Suprapubic skin (tissue), 4 donors: ENCODE data around the gene CD1D.

Experiments used
- CTCF ChIP-seq, 2 donors: fragments of 200-600 bp in 1 of 2; fragments of 450-650 bp in 1 of 2; sonication (generic) in 1 of 2; IDR thresholded peaks; one replicate each; pipeline ENCODE4 v1.5.1; 2016 to 2019; ENCODE audit warnings: antibody characterized with exemption in 2 of 2, mild to moderate bottlenecking in 1 of 2, moderate library complexity in 1 of 2
- POLR2A ChIP-seq, 2 donors: fragments of 450-650 bp; IDR thresholded peaks; one replicate each; pipeline ENCODE4 v1.6.1; 2017; ENCODE audit warnings: antibody characterized with exemption in 2 of 2, mild to moderate bottlenecking in 2 of 2, moderate library complexity in 2 of 2
- POLR2AphosphoS5 ChIP-seq, 3 donors: sonication (generic); formaldehyde crosslinking; IDR thresholded peaks; one replicate each; pipeline ENCODE4 v1.6.1; 2017; ENCODE audit warnings: antibody characterized with exemption in 3 of 3

- TF ChIP-seq CTCF (IDR thresholded peaks at IDR 0.05) (no peak), POLR2A (IDR thresholded peaks at IDR 0.05) (no peak), POLR2AphosphoS5 (IDR thresholded peaks at IDR 0.05) (no peak)
Measured at GRCh38 chr1:158188611-158189010, 7.9 kb downstream of the CD1D start.
